DND-41 (cell line): ENCODE results near the gene PTPN6.

Source experiments
- ATAC-seq: fragments of 200-7000 bp; cut with Tn5 transposase; 3 replicates; pipeline ENCODE4 v1.9.1; 2021; ENCODE audit warnings: low read depth; ENCODE audit not compliant: insufficient read depth
- DNase-seq: peaks from one replicate; pipeline ENCODE4 v3.0.0-alpha.2; 2020
- H2AFZ ChIP-seq: 2 replicates; pipeline ENCODE4 v1.6.0; 2012; ENCODE audit warnings: low read depth, low read length
- H3K27ac ChIP-seq: 2 replicates; pipeline ENCODE4 v1.5.1; 2012; ENCODE audit warnings: low read length, inconsistent platforms
- H3K27me3 ChIP-seq: fragments of 200-600 bp; sonication (generic); 2 replicates; pipeline ENCODE4 v1.6.0; 2012; ENCODE audit warnings: low read length, mild to moderate bottlenecking, inconsistent platforms; ENCODE audit not compliant: insufficient read depth, poor library complexity
- H3K36me3 ChIP-seq: 2 replicates; pipeline ENCODE4 v1.5.1; 2012; ENCODE audit warnings: low read length, inconsistent platforms; ENCODE audit not compliant: insufficient read depth
- H3K4me1 ChIP-seq: 2 replicates; pipeline ENCODE4 v1.5.1; 2012; ENCODE audit warnings: mild to moderate bottlenecking, low read length; ENCODE audit not compliant: insufficient read depth
- H3K4me2 ChIP-seq: 2 replicates; pipeline ENCODE4 v1.6.0; 2012; ENCODE audit warnings: mild to moderate bottlenecking, moderate library complexity, low read length, inconsistent platforms; ENCODE audit not compliant: insufficient read depth
- H3K4me3 ChIP-seq, 2 experiments: fragments of 200-600 bp in 1 of 2; shearing (Covaris generic) in 1 of 2; 2 replicates each; pipeline ENCODE4 v1.5.1; 2012 to 2016; ENCODE audit warnings: inconsistent platforms in 2 of 2, low read length in 2 of 2, mild to moderate bottlenecking in 2 of 2, low read depth in 1 of 2, moderate library complexity in 1 of 2
- H3K79me2 ChIP-seq: 2 replicates; pipeline ENCODE4 v1.6.0; 2012; ENCODE audit warnings: low read length, inconsistent platforms; ENCODE audit not compliant: insufficient read depth
- H3K9ac ChIP-seq: 2 replicates; pipeline ENCODE4 v1.6.0; 2012; ENCODE audit warnings: low read depth, mild to moderate bottlenecking, inconsistent platforms, low read length, moderate library complexity
- H3K9me3 ChIP-seq: 2 replicates; pipeline ENCODE4 v1.5.1; 2012; ENCODE audit warnings: low read length, moderate library complexity, mild to moderate bottlenecking, inconsistent platforms; ENCODE audit not compliant: insufficient read depth, severe bottlenecking
- H4K20me1 ChIP-seq: 2 replicates; pipeline ENCODE4 v1.6.0; 2012; ENCODE audit warnings: low read length; ENCODE audit not compliant: insufficient read depth
- CTCF ChIP-seq: IDR thresholded peaks from 2 replicates; pipeline ENCODE4 v1.5.1; 2012; ENCODE audit warnings: borderline replicate concordance, low read length, moderate library complexity, mild to moderate bottlenecking; ENCODE audit not compliant: poor library complexity, severe bottlenecking; ENCODE audit errors: extremely low read depth
- EZH2 ChIP-seq: IDR thresholded peaks from 3 replicates; pipeline ENCODE4 v1.6.1; 2012; ENCODE audit warnings: borderline replicate concordance, low read depth, mild to moderate bottlenecking, moderate library complexity, low read length, inconsistent platforms; ENCODE audit not compliant: severe bottlenecking

The PTPN6 gene

DNA sequence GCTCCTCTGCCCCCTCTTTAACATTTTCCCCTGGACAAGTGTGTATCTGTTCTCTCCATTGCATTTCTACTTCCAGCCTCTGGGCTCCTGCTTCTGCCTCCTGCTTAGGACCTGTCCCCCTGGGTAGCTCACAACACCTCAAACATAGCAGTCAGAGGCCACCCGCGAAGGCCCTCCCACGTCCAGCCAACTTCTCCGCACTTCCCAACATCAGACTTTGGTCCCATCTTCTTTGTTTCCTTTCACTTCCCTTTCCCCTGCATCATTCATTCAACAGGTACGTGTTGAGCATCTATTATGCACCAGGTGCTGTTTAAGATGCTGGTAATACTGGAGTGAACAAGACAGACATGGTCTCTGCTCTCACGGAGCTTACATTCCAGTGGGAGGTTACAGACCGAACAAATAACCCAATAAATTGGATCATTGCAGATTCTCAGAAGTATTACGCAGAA, 4.2 kb upstream of the PTPN6 start:
- peaks cover 21% of the 10 kb centered on the region for H3K36me3 ChIP-seq
- peaks cover 54% of the 10 kb centered on the region for H3K4me1 ChIP-seq
- H3K27me3 ChIP-seq, result no peaks in the 10 kb centered on the region
- ATAC-seq (no peak), DNase-seq (no peak)
- no peak overlapping the region for H3K4me3 ChIP-seq
- no peak overlapping the region for H2AFZ ChIP-seq
- no peak overlapping the region for H3K9ac ChIP-seq
- TF ChIP-seq EZH2 (no peak), CTCF (no peak)
- no peak overlapping the region for H3K4me2 ChIP-seq
- H3K27ac ChIP-seq, result no peak overlapping the region
- no peaks in the 10 kb centered on the region for H4K20me1 ChIP-seq
- H3K9me3 ChIP-seq, result no peaks in the 10 kb centered on the region
- peaks cover 11% of the 10 kb centered on the region for H3K79me2 ChIP-seq

- peaks cover 51% of the 10 kb centered on the region for H3K4me1 ChIP-seq
- H3K27me3 ChIP-seq, result no peaks in the 10 kb centered on the region
- ATAC-seq (no peak), DNase-seq (no peak)
- H3K4me3 ChIP-seq, result no peak overlapping the region
- peaks cover 11% of the 10 kb centered on the region for H3K79me2 ChIP-seq
- H4K20me1 ChIP-seq, result no peaks in the 10 kb centered on the region
- H3K36me3 ChIP-seq, result peaks cover 21% of the 10 kb centered on the region
- no peak overlapping the region for H3K9ac ChIP-seq
- no peak overlapping the region for H2AFZ ChIP-seq
- no peak overlapping the region for H3K27ac ChIP-seq
- H3K9me3 ChIP-seq, result no peaks in the 10 kb centered on the region
- TF ChIP-seq CTCF (no peak), EZH2 (no peak)
- no peak overlapping the region for H3K4me2 ChIP-seq
Measured at GRCh38 chr12:6947615-6948014, 3.5 kb upstream of the PTPN6 start.

DNA sequence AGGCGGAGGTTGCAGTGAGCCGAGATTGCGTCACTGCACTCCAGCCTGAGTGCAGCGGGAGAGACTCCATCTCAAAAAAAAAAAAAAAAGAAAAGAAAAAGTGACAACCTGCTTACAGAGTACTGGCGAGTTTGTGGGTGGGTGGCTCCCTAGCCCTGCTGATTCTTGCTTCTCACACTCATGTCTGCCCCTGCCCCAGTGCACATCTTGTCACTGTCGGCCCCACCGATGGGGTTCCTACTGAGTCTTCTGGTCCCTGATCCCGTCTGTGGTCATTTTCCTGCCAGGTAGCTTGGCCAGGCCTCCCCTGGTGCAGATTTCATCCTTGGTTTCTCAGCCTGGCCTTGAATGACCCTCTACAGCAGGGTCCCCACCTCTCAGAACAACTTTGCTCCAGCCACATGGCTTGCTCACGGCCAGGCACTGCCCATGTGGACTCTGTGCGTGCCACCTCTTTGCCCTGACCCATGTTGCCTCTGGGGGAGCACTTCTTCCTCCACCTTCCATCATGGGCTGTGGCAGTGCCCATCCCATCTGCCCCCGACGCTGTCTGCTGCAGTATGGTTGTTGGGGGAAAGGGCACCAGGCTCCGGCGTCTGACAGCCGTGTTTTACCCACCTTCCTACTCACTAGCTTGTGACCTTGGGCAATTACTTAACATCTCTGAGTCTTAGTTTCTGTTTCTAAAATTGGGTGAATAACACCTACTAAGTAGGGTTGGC, 2.1 kb upstream of the PTPN6 start:
- TF ChIP-seq CTCF (peak; percentile 30), EZH2 (no peak)
- H3K4me2 ChIP-seq, result no peak overlapping the region
- no peak overlapping the region for H3K4me3 ChIP-seq
- no peaks in the 10 kb centered on the region for H3K9me3 ChIP-seq
- H3K4me1 ChIP-seq, result peaks cover 51% of the 10 kb centered on the region
- no peak overlapping the region for H2AFZ ChIP-seq
- no peaks in the 10 kb centered on the region for H3K27me3 ChIP-seq
- H4K20me1 ChIP-seq, result no peaks in the 10 kb centered on the region
- DNase-seq (no peak), ATAC-seq (no peak)
- H3K9ac ChIP-seq, result no peak overlapping the region
- peaks cover 11% of the 10 kb centered on the region for H3K79me2 ChIP-seq
- H3K27ac ChIP-seq, result no peak overlapping the region
- peaks cover 21% of the 10 kb centered on the region for H3K36me3 ChIP-seq
